RCC 7860 (cell line): ENCODE data around the gene INPP5A.

Source experiments
- DNase-seq: peaks from one replicate; pipeline ENCODE4 v3.0.0-alpha.2; 2015; ENCODE audit warnings: low spot score
- FAIRE-seq: peaks from 2 replicates; lab custom pipeline; 2012; peaks lifted over from hg19 to GRCh38; lab: Jason Lieb, UNC

Gene INPP5A

DNA sequence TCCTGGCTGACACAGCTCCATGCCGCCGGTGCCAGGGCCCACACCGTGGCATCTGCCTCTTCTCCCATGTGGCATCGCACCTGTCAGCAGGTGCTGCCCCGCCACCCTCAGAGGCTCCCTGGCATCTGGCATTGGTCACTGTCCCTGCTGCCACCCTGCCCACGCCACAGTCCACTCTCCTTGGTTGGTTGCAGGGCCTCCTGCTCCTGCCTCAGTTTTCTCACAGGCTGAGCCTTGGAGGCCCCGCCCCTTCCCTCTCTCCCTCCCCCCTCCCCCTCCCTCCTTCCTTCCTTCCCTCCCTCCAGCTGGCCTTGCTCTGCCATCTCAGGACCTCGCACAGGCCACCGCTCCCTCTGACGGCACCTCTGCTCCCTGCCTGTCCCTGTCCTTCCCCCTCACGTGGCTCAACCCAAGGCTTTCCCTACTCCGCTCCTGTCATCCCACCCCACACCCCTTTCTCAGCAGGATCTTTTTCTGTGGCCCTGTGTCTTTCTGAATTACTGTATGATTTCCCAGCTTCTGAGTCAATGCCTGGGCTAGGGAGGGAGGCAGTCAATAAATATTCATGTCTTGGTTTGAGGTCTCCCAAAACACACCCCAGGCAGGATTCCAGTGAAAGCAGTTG, 87.4 kb downstream of the INPP5A start:
- no peak for DNase-seq
- FAIRE-seq, result no peak

DNA sequence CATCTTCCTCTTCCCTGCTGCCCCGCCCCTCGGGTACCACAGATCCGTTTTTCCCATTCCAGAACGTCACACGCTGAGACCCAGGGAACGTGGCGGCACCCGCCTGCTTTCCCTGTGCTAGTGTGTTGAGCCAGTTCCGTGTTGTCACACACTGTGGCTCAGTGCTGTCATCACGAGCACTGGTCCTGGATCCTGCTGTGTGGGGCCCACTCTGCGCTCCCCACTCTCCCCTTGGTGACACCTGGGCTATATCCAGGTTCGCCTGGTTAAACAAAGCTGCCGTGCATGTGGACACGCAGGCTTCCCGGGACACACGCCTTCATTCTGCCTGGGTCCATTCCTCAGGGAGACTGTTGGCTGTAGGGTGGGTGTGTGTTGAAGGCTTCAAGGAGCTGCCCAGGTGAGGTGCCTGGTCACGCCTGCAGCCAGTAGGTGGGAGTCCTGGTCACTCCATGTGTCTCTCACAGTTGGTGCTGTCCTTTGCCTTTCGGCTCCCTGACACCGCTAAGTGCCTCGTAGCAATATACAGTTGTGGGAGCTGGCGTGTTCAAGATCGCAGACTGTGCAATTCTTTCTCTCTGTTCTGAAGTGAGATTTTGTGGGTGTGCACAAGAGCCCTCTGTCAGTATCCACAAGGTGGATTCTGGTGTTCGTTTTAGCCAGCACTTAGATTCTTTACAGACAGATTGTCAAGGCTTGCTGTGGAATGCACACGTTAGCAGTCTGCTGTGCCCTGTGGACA, 88.6 kb downstream of the INPP5A start:
- no peak for DNase-seq
- no peak for FAIRE-seq

DNA sequence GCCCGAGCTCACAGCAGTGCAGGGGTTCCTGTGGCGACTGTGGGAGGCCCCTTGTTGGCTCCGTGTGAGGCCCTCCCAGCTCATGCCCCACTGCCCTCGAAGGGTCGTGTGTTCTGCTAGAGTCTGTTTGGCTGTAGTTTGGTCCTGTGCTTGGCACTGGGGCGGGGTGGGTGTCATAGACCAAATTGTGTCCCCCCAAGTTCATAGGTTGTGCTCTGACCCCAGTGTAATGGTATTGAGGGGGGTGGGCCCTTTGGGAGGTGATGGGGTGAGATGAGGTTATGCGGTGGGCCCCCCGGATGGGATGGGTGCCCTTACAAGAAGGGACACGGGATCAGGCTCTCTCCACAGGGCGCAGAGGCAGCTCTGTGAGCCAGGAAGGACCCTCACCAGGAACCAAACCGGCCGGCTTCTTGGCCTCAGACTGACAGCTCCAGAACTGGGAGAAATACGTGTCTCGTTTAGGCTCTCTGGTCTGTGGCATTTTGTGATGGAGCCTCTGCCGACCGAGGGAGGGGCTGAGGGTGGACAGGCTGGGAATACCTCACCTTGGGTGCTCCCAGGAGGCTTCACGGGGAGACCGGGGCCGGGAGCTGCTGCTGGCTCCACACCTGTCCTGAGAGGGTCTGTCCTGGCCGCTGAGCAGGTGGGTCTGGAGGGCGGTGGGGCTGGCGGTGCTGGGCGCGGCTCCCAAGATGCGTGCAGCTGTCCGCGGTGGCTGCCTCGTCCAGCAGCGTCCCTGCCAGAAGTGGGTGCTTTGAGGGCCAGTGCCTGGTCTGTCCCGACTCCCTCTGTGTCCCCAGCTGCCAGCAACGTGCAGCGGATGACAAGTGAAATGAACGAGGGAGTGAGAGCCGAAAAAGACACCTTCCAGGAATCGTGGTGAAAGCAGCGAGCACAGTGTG, 89.4 kb downstream of the INPP5A start:
- DNase-seq, result no peak

DNA sequence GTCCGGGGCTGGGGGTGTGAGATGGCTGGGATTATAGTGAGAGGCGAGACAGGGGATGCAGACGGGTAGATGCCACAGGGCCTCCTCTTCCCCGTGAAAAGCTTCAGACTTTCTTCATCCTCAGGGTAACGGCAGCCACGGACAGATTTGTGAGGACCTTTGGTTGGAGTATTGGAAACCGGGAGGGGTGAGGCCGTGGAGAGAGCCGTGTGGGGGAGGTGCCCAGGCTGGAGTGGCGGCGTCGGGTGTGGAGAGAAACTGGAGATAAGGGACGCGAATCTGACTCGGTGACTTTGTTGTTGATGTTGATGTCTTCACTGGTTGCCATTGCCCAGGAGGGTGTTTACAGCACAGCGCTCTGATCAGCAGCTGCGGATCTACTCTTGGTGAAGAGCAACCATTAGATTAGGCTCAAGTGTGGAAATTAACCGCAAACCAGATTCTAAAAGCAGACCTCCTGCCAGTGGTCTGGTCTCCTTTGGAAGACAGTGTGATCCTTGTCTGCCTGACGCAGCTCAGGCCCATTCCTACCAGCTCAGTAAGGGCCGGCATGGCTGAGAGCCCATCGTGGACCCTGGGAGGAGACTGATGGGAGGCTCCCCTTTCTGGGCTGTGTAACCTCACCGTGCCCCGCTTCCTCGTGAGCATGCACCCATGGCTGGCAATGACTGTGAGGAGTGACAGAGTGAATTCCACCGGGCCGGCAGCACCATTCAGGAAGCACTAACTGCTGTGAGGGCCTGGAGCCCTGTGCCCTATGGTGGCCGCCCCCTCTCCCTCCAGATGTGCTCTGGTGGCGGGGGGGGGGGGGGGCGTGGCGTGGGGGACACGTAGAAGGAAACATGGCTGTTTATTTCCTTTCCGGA, 90.3 kb downstream of the INPP5A start:
- DNase-seq (no peak), FAIRE-seq (no peak)

More for the DNA sequence above, 89.4 kb downstream of the INPP5A start:
- no peak for FAIRE-seq

DNA sequence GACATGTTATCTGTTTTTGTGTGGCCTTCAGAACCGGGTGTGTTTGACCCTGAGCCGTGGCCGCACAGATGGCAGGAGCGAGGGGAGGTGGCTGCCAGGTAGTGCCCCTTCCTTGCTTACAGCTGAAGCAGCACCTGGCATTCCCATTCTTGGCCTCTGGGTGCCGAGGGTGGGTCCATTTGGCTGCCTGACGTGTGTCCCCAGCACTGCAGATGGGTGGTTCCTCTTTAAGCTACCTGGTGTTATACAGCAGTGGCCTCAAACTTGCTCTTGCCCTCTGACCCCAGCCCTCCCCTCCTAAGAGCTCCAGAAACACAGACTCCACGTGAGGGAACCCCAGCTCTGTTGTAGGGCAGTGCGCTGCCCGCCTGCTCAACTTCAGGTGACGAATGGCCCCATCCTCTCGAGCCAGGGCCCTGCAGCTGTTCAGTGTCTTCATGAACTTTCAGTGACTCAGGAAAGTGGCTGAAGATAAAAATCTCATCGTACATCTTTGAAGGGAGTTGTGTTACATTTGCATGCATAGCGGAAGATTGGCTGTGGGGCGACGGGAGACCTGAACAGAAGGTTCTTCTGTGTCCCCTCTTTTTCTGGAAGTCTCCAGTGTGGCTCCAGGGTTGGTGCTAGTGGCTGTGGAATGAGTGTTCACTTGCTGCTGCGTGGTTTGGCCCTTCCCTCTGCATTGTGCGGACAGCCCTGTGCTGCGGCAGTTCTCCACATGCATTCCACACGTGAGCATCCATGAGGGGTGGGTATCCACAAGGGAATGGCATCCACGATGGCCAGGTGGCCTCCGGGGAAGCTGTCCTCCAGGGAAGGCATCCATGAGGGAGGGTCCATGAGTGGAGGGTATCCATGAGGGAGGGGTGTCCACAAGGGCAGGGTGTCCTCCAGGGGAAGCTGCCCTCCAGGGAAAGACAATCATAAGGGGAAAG, 91.6 kb downstream of the INPP5A start:
- DNase-seq (no peak), FAIRE-seq (no peak)

DNA sequence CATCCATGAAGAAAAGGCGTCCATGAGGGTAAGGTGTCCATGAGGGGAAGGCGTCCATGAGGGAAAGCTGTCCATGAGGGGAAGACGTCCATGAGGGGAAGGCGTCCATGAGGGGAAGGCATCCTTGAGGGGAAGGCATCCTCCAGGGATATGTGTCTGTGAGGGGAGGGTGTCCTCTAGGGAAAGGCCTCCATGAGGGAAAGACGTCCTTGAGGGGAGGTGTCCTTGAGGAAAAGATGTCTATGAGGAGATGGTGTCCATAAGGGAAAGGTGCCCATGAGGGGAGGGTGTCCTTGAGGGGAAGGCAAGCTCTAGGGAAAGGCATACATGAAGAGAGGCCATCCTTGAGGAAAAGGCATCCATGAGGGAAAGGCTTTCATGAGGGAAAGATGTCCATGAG, 92.6 kb downstream of the INPP5A start:
- FAIRE-seq (no peak), DNase-seq (no peak)

DNA sequence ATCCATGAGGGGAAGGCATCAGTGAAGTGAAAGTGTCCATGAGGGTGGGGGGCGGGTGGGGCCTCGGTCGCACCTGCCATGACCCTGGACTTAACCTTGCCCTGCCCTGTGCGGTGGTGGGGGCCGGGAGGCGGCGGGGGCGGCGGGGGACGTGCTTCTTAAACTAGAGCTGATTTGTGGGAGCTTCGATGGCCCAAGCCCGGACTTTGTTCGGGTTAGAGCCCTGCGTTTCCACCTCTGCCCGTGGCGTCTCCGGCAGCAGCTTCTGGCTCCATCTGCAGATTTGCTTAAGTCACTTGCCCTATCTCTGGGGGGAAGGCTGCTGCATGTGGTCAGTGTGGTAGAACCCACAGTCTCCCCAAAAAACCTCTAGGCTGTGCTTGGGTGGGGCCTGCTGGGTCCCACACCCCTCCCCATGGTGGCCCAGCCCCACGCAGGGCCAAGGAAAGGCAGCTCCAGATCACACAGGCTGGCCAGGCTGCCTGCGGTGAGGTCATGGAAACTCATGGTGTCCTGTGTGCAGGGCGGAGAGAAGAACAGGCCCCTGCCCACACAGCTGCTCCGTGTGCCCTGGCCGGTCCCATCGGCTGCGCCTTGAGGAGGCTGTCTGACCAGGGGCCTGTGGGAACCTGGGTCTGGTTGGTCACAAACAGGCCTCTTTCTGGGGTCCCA, 93.2 kb downstream of the INPP5A start:
- FAIRE-seq (no peak), DNase-seq (no peak)

DNA sequence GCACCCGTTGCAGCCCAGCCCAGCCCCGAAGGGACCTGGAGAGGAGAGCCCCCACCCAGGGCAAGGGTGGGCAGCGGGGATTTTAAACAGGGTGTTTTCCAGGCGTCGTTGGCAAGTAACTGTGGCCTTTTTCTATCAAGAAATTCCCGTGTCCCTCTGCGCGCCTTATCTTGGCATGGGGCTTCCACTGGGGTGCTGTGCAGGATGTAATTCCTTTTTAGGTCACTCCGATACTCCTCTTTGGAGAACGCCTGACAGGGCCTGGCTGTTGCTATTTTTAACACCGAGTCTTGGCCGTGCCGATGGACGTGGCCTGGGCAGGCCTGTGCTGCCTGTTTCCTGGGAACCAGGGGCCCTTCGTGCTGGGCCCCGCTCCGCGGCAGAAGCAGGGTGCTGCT, 93.8 kb downstream of the INPP5A start:
- FAIRE-seq, result no peak
- DNase-seq, result no peak

DNA sequence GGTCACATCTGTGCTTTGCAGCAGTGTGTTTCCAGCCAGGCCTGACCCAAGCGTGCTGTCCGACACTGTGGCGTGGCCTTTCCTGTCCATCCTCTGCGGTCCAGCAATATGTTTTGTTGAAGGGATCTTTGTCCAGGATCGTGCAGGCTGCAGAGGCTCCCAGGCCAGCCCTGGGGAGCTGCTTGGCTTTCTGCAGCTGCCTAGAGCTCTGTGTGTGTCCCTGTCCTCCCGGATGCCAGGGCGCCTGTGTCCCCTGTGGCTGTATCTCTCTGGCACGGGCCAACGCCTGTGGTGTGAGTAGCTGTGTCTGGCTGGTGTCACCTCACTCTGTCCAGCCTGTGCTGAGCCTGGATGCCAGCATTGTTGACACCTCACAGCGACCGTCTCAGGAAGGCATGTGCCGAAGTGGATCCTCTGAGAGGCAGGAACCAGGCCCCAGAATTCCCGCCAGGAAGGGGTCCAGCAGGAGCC, 94.5 kb downstream of the INPP5A start:
- DNase-seq (no peak), FAIRE-seq (no peak)

DNA sequence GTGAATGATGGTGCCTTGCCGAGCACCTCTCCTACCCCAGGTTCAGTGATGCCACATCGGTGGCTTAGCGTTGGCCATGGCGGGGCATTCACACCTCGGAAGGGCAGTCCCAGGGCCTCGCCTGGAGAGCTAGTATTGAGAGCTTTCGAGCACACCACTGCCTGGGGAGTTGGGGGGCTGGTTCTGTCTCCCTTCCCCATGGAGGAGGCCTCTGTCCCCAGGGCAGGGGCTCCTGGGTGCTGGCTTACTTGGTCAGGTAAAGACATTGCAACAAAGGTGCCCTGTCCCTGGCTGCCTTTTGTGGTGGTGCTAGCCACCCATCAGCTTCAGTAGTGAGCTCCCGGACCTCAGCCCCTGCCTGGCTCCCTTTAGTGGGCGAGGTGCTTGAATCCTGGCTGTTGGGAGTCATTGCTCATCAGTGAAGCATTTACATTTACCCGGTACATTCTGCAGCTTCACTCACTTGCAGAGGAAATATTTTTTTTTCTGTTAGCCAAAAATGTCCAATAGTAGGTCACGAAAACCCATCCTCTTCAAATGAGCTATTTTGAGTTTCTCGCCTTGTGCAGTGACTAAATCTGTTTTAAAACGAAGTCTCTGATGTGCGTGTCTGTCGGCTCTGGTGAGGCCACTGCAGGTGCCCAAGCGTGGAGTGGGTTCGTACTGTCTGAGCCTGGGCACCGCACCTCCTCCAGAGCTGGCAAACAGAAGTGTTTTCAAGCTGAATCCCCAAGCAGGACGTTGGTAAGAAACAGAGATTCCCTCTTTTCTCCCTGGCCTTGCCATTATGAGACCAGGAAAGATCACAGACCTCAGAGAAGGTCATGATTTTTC, 95.5 kb downstream of the INPP5A start:
- FAIRE-seq (no peak), DNase-seq (no peak)

DNA sequence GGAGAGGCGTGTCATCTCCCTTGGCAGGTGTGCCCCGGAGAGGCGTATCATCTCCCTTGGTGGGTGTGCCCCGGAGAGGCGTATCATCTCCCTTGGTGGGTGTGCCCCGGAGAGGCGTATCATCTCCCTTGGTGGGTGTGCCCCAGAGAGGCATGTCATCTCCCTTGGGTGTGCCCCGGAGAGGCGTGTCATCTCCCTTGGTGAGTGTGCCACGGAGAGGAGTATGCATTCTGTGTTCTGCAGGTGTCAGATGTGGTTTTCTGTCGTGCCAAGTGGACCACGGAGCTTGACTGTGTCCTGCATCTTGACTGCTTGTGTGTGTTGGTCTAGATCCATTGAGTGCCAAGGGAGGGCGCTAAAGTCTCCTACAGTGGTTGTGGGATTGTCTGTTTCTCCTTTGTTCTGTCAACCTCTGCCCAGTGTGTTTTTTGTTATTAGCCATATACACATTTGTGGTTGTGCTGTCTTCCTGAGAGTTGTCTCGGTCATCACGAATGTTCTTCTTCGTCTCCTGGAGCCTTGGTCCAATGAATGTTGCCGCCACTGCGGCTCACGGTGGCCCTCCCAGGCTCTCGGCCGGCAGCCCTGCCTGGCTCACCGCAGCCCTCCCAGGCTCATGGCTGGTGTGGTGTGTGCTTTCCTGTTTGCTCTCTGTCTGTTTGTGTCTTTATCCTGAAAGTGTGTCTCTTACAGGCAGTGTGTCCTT, 96.8 kb downstream of the INPP5A start:
- FAIRE-seq (no peak), DNase-seq (no peak)

DNA sequence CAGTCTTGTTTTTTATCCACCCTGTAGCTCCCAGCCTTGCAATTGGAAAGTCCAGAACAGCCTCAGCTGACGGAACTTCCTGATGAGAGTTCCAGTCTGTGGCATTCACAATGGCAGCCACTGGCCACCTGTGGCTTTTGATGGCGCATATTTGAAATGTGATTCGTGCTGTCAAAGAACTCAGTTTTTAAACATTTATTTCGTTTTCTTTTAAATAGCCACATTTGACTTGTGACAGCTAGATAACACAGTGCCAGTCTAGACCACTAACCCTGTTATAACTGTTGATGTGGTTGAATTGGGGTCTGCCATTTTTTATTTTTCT, 97.3 kb downstream of the INPP5A start:
- no peak for FAIRE-seq
- no peak for DNase-seq

DNA sequence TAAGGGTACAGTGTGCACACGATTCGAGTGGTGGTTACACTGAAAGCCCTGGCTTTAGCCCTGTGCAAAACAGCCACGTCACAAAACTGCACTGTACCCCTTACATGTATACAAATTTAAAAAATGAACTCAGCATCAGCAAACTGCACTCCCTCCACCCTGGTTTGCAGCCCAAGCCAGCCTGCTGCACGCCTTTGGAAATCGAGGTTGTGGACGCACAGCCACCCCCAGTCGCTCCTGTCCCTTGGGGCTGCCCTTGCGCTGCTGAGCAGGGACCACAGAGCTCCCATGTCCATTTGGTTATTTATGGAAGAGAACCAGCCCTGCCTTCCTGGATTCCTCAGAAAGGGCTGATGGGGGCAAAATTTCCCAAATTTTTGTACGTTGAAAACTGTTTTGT, 98.8 kb downstream of the INPP5A start:
- FAIRE-seq, result no peak
- no peak for DNase-seq

DNA sequence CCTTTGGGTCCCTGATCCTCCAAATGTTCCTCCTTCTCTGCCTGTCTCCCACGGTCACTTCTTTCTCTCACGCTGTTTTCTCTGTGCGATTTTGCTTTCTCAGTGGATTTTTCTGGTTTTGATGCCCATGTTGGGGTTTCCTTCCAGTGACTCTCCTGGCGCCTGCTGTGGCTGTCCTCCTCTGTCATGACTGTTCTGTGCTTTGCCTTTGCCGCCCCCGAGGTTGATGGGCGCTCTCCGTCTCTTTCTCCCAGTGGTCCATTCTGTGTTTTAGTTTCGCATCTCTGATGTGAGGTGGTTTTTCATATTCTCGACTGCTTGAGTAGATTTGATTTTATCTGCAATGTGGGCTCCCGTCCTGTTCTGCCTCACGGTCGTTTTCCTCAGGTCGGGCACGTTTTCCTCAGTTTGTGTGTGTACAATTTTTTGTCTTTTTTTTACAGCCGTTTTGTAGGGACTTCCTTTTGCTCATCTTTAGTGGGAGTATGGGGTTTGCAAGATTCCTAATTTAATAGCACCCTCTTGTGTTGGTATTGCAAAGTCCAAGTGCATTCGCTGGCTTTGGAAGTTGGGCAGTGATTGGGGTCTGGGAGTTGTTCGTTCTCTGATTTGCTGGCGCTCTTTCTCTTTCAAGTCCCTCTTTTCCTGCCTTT, 100.0 kb downstream of the INPP5A start:
- FAIRE-seq (peak; percentile 63), DNase-seq (peak; percentile 39)

DNA sequence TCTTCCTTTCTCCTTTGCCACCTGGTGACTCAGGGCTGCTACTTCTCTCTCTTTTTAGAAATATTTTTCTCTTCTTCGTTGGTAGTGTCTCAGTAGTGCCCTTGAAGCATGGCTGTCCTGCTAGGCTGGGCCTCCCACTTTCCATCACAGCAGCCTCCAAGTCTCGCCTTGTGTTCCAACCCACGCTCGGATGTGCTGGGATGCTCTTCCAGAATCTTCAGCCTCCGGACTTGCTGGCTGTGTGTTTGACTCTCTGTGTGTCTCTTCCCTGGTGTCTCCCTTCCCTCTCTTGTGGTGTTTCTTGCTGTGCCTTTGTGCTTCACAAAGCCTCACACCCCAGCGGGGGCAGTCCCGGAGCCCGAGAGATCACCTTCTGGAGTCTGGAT, 100.5 kb downstream of the INPP5A start:
- FAIRE-seq (no peak), DNase-seq (no peak)

DNA sequence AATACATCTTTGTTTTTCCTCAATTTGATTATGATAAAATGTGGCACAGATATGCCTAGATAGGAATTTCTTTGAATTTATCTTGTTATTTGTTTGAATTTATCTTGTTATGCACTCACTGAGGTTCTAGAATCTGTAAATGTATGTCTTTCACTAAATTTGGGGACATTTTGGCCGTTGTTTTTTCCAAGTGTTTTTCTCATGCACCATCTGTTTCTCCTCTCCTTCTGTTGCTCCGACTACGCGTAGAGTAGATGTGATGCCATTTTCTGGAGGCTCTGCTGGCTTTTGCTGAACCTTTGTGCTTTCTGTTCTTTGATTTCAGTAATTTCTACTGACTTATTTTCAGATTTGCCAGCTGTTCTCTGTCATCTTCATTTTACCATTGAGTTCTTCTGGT, 101.9 kb downstream of the INPP5A start:
- FAIRE-seq (no peak), DNase-seq (no peak)
